ENCODE results near the gene IMPDH1.
A peak's percentile ranks its signal among the peaks of the same experiment; 100 is the strongest.
"Not testable (repeated sequence)": the region's sequence is repeated elsewhere in the genome, so short reads cannot be mapped to it uniquely, and the experiment has no call there.

Gene IMPDH1

DNA sequence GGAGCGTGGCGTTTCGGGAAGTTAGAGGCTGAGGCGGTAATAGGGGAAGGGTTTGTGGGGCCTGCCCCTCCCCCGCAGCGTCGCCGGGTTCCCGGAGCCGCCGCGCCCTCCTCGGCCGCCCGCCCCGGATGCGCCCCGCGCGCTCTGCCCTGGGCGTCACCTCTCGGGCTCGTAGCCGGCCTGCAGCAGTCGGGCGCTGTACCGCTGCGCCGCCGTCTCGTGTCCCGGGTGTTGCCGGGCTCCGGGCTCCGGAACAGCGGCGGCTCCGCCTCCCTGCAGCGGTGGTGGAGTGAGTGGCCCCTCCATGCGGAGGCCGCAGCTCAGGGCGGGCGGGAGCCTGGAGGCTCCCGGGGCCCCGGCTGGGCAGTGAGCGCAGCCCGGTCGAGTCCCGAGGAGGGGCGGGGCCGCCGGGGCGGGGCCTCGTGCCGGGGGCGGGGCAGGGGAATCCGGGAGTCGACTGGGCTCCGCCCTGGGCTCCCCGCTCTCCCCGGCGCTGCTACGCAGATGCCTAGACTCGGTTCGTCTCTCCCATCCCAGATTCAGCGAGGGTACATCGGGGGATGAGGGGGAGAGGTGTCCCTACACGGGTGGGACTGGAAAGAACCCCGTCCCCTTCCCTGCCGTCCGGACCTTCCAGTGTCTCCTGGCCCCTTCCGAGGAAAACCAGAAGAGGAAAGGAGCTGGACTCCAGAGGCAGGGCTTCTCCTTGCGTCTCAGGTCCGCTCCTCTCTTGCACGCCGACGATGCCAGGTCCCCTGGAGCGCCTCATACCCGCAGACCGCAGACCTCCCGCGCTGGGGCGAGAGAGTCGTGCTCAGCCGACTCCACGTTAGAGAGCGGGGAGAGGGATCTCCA, at the start of gene IMPDH1:
Gene IMPDH1, minus strand, starts transcription at position 387 of the 855 bp plus-strand sequence. Its CDS starts 81 bp downstream, at position 306.
- DNase-seq = peak; percentile 69 to 82

DNA sequence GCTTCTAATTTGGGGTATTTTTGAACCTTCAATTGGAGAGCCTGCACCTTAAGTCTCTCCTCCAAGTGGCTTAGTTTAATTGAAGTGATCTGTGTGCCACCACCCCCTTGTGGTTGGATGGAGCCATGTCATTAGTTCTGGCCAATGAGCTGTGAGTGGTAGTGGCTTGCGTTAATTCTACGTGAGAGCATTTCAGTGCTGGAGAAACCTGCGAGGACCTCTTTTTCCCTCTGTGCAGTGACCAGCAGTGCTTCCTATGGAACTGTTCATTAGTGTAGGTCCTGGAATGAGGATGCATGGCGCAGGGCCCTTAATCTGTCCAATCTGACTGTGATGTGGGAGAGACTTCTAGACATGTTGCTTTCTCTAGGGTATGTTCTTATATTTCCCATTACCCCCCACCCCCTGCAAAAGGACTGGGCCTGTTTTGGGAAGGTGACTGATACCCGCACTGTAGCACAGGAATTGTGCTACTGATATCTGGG, 49.7 kb upstream of the IMPDH1 start:
- DNase-seq = peak; percentile 24 to 80

DNA sequence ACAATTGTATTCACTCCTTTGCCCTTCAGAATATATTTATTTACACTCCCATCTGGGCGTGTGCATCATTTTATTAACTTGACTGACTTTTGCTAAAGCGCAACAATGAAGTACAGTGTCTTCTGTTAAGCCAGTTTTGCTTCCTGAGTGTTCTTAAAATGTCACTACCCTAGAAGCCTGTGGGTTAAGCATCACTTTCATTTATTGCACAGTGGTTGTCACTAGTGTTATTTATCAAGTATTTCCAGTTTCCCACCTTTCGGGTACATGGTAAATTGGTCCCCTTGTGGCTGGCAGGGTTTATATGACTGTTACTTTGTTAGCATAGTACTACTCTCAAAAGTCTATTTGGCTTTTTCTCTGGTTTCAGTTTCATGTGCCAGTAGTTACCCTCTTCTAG, 49.2 kb upstream of the IMPDH1 start:
- no peak for DNase-seq

DNA sequence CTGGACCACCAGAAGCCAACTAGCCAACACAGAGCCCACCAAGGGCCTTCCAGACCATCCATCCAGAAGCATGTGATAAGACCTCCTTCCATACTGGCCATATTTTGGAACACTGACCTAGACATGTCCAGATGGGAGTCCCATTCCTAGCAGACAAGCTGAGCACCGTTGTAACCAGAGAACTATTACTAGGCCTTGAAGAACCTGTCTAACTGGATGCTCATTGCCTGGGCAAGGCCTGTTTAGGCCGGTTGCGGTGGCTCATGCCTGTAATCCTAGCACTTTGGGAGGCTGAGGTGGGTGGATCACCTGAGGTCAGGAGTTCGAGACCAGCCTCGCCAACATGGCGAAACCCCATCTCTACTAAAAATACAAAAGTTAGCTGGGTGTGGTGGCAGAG, 47.6 kb upstream of the IMPDH1 start:
- not testable (repeated sequence) for DNase-seq

DNA sequence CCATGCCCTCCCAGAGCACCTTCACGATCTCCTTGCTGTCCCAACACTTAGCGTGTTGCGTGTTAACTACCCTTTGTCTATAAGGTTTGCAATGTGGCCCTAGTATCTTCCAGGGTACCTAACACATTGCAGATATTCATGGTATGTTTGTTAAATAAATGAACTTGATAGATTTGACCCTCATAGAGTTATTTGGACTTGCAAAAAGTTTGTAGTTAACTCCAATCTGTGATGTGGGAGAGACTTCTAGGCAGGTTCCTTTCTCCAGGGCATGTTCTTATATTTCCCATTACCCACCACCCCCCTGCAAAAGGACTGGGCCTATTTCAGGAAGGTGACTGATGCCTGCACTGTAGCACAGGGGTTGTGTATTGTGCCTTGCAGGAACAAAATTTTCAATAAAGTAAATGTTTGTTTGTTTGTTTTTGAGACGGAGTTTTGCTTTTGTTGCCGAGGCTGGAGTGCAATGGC, 46.5 kb upstream of the IMPDH1 start:
- DNase-seq = no peak

DNA sequence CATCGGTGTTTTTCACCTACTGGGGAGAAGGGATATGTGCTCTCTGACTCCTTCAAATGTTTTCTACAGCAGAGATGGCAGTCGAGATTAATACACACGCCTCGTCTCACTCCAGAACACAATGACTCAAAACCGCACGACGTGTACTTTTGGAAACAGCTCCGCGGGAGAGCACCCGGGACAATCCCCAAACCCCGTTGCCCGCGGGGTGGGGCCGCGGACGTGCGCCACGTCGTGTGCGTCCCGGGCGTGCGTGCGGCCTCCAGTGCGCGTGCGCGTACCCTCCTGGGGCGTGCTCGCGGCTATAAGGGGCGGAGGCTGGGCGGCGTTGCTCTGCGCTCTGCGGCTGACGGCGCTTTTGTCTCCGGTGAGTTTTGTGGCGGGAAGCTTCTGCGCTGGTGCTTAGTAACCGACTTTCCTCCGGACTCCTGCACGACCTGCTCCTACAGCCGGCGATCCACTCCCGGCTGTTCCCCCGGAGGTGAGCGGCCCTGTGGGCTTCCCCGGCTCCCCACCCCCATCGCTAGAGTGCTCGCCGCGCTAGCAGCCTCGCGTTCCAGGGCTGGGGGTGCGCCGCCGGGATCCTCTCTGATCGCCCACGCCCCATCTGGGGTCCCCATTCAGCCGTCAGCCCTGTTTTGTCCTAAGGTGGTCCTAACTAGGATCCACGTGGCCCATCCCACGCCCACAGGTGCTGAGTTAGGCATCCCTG, 45.9 kb upstream of the IMPDH1 start, which contains the start of gene HILPDA:
Gene HILPDA, plus strand, starts transcription at position 336 of the 712 bp plus-strand sequence. CDS start 1,391 bp downstream, outside the sequence.
- DNase-seq = peak; percentile 76 to 81

DNA sequence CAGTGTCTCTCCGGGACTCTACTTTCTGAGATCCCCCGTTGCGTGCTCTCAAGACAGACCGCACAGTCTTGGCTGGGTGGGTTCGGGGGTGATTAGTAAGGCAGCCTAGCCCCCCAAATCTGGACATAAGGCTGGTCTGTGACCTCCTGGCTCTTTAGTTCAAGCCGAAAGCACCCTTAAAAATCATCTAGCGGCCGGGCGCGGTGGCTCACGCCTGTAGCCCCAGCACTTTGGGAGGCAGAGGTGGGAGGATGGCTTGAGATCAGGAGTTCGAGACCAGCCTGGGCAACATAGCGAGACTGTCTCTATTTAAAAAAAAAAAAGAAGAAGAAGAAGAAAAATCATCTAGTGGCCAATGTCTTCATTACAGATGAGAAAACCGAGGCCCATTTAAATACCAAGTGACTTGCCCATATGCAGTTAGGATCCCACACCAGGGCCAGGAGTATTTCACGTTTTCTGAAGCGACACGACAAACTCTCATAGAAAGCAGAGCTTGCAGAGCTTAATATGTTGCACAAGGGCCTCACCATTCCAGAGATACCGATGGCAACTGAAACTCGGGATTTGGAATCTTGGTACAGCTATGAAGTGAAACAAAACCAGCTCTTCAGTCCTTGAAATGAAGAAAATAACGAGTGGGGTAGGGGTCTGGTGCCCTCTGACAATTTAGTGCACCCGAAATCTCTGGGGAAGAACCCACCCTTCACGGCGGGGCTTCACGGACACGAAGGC, 45.2 kb upstream of the IMPDH1 start:
- no peak for DNase-seq

DNA sequence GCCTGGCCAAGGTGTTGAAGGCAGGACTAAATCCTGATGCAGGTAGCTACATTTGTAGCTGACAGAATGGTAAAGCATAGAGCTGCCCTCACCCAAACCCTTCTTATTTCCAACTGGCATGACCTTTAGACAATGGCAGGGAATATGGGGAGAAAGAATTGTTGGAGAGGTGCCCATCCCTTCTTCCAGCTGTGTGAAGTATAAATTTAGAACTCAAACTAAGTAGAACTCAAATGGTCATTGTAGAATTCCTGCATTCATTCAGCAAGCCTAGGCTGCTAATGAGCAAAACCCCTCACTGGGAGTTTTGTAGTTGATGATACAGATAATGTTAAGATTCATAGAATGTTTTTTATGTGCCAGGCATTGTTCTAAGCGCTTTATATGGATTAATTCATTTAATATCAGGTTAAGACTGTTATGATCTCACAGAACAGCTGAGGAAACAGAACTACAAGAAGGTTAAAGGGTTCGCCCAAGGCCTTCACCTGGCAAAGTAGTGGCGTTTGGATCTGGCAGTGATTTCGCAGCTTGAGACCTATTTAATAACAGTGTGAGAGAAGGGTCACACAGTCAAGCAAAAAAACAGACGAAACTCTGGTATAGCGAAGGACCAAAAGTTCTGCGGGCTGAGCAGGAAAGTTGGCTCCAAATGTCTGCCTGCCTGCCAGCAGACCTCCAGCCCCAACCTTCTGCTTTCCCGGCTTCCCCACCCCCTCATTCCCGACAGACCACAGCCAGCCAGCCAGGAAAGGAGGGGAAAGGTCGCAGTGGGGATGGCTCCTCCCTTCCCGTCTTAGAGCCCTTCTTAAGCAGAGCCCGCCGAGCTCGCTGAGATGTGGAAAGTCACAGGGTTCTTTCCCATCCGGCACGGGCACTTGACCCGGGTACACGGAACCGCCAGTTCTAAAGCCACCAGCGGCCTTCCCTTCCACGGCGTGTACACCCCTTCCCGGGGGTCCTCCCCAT, 44.3 kb upstream of the IMPDH1 start:
- peak; percentile 28 to 36 for DNase-seq

DNA sequence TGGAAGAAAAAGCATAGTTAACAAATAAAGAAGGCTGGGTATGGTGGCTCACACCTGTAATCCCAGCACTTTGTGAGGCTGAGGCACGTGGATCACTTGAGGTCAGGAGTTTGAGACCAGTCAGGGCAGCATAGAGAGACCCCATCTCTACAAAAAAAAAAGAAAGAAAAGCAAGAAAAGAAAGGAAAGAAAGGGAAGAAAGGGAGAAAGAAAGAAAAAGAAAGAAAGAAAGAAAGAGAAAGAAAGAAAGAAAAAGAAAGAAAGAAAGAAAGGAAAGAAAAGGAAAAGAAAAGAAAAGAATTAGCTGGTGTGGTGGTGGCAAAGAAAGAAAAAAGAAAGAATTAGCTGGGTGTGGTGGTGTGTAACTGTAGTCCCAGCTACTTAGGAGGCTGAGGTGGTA, 42.8 kb upstream of the IMPDH1 start:
- no peak for DNase-seq

DNA sequence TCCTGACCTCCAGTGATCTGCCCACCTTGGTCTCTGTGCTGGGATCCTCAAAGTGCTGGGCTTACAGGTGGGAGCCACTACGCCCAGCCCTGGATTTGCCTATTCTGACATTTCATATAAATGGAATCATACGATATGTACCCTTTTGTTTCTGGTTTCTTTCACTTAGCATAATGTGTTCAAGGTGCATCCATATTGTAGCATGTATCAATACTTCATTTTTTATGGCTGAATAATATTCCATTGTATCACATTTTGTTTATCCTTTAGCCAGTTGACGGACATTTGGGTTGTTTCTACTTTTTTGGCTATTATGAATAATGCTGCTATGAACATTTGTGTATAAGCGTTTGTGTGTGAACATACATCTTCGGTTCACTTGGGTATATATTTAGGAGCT, 41.1 kb upstream of the IMPDH1 start:
- DNase-seq = no peak

DNA sequence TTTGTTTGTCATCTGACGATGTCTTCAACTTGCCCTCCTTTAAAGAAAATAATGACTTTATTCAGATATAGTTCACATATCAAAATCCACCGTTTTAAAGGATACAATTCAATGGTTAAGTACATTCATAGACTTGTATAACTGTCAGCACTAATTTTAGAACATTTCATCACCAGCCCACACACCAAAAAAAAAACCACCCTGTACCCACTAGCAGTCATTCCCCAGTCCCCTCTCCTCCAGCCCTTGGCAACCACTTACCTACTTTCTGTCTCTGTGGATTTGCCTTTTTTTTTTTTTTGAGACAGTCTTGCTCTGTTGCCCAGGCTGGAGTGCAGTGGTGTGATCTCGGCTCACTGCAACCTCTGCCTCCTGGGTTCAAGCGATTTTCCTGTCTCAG, 40.6 kb upstream of the IMPDH1 start:
- DNase-seq = no peak

DNA sequence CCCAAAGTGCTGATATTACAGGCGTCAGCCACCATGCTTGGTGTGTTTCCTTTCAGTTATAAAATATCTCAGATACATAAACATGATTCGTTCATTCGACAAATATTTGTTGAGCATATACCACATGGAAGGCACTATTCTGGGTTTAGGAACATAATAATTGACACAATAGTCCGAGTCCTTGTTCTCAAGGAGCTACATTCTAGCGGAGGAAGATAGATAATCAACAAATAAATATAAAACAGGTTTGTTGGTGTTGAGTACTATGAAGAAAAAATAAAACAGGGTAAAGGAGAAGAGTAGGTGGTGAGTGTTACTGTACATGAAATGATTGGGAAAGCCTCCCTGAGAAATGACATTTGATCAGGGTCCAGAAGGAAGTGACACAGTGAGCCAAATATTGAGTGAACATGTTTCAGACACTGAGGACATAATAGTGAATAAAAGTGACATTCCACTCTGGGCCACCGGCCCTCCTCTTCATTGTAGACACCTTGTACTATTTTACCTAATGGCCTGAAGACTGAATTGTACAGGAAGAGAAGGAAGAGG, 39.0 kb upstream of the IMPDH1 start:
- no peak for DNase-seq

DNA sequence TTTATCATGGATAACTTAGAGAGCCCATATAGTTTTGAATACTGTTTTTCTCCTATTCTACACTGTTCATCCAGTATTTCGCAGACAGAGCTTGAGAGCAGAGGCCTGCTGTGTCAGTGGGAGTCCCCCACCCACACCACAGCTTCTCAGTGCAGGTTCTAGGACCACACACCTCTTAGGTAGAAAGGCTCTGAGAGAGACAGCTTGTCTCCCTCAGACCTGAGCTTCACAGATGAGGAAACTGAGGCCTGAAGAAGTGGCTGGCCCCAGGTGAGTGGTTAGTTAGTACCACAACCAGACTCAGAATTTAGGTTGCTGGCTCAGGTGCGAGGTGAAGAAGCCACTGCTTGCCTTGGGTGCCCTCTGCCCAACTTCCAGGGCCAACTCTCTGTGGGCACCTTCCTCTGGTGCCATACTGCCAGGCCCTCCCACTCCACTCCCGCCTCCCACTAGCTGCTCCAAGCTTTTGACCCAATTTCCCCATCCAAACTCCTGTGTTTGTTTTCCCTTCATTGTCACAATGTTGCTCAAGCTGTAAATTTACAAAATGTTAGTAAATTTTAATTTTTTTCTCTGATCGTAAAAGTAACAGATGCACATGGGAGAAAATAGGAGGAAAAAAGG, 38.3 kb upstream of the IMPDH1 start:
- DNase-seq = no peak

DNA sequence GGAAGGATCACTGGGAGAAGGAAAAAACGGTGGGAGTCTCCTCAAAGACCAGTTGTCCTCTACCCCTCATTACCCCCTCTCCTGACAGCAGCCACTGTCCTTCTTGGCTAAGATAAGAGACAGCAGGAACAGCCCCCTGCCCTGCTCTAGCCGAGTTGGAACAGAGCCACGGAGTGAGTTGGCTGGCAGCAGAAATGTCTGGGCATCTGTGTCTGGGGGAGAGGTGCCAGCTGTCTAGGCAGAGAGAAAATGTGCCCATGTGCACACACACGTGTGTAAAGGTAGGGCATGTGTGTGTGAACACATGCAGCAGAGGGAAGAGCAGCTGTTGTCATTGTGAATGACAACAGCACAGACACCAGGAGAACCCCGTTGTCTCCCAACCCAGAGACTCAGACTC, 36.5 kb upstream of the IMPDH1 start:
- DNase-seq = no peak

DNA sequence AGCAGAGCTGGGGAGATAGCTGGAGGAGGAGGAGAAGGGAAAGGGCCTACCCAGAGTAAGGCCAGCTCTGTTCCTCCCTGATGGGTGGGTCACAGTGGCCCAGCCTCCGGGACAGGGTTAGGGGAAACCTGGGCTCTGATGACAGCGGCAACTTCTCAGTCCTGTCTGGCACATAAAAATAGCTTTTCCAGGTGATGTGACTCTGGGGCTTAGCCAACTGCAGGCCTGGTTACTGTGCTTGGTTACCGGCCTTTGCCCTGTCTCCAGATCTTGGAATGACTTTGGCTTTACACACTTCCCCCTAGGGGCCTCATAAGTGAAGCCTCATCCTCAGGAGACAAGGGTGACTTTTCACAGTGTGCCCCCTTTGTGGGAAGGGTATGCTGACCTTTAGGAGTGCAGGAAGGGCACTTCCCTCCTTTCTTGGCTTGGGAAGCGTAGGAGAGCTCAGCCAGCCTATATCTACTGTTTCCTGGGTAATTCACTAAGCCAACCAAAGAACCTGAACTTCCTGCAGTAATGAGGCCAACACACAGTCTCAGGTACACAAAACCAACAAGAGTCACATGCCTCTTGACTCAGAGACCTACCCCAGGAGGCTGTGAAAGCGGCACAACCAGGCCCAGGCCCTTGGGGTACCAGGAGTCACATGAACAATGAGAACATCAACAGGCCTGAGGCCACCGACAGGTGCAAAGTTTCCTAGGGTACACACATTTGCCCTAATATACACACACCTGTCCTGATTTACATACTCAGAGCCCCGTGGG, 34.2 kb upstream of the IMPDH1 start:
- DNase-seq = no peak

DNA sequence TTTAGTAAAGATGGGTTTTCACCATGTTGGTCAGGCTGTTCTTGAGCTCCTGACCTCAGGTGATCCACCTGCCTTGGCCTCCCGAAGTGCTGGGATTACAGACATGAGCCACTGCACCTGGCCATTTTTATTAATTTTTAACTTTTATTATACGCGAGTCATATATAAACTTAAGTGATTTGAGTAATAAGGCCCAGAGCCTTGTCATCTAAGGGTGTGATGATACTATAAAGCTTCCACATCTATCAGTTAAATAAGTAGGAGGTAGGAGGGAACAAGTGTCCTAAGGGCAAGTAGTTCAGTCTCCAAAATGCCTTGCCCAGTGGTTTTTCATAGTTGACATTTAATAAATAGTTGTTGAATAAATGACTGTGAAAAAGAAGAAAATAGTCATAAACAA, 32.6 kb upstream of the IMPDH1 start:
- no peak for DNase-seq

DNA sequence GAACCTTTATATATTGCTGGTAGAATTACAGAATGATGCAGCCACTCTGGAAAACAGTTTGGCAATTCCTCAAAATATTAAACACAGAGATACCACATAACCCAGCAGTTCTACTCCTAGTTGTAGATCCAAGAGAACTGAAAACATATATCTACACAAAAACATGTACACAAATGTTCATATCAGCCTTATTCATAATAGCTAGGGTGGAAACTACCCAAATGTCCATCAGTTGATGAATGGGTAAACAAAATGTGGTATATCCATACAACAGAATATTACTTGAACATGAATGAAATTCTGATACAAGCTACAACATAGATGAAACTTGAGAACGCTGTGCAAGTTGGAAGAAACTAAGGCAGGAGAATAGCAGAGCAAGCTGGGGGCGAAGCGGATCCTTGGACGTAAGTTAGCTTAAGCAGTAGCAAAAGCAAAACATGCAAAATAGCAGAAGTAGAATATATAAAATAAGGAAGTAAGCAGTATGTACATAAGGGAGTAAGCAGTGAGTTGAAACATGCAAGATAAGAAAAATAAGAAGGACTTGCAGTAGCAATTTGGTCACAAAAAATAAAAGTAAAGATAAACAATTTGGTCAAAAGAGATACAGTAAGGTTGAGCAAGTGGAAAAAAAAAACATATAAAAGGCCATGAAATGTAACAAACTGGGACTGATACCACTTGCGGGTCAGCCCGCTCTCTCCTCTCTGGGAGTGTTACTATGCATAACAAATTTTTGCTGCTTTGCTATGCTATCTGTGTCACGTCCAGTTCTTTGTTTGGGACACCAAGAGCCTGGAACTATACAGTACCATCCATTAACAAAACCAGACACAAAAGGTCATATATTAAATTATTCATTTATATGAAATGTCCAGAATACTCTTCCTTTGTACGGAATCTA, 27.9 kb upstream of the IMPDH1 start:
- no peak for DNase-seq

DNA sequence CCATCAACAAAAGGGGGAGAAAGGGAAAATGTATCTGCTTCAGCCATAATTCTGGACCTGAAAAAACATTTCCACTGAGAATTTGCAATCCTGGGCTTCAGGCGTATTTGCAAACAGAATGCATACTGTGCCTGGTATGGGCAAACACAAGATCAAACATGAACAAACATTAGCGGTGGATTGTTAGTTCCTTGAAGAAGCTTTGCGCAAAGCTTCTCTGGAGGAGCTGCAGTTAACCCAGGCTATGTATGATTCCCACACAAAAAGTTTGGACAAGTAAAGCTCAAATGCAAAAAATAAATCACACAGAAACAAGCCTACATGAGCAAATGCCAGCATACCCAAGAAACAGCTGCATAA, 25.5 kb upstream of the IMPDH1 start:
- no peak for DNase-seq
